ENCODE data around the gene MDP1. TPM values are rescaled to one million over a fixed set of nuclear protein-coding genes. Genes with fewer than 3 reads are reported as not detected.
"Not testable (repeated sequence)": the region's sequence is repeated elsewhere in the genome, so short reads cannot be mapped to it uniquely, and the experiment has no call there.

MDP1 gene
- total RNA-seq, 1 donor: 21.5 TPM

DNA sequence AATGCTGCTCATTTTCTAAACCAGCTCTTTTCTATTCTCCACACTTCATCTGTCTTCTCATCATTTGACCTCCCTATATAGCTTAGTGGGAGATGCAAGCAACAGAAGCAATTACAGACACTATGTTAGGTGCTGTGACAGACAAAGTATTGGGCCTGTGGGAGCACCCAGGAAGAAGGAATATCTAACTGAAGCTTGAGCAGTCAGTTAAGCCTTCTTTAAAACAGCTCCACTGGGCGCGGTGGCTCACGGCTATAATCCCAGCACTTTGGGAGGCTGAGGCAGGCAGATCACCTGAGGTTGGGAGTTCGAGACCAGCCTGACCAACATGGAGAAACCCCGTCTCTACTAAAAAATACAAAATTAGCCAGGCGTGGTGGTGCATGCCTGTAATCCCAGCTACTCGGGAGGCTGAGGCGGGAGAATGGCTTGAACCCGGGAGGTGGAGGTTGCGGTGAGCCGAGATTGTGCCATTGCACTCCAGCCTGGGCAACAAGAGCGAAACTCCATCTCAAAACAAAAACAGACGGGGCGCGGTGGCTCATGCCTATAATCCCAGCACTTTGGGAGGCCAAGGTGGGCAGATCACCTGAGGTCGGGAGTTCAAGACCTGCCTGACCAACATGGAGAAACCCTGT, 12.5 kb downstream of the MDP1 start:
- not testable (repeated sequence) for DNase-seq (ENCODE audit: low read depth in 2 of 3, low spot score in 2 of 3)

DNA sequence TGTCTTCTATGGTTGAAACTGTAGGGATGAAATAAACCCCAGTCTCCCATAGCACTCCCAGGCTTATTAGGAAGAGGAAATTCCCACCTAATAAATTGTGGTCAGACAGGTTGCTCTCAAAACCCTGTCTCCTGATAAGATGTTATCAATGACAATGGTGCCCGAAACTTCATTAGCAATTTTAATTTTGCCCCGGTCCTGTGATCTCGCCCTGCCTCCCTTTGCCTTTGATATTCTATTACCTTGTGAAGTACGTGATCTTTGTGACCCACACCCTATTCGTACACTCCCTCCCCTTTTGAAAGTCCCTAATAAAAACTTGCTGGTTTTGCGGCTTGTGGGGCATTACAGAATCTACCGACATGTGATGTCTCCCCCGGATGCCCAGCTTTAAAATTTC, 13.3 kb downstream of the MDP1 start:
- DNase-seq (ENCODE audit: low read depth in 2 of 3, low spot score in 2 of 3): not testable (repeated sequence)

DNA sequence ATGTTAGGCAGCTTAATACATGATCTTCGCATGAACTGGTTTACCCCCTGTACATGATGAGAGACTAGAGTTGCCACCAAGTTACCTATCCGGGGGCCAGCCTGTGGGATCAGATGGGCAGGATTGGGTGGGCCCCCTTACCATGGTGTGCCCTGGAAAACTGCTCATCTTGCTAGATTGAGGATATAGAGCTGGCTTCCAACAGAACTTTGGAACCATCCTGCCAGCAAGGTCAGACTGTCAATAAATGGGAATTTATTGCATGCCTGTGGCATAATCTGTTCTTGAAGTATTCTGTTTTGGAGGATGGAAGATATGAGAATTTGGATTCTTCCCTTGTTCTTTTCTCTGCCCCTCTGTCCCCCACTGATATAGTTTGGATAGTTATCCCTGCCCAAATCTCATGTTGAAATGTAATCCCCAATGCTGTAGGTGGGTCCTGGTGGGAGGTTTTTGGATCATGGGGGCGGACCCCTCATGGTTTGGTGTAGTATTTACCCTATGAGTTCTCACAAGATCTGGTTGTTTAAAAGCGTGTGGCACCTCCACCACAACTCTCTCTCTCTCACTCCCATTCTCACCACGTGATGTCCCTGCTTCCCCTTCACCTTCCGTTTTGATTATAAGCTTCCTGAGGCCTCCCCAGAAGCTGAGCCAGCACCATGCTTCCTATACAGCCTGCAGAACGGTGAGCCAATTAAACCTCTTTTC, 16.9 kb downstream of the MDP1 start:
- DNase-seq (ENCODE audit: low read depth in 2 of 3, low spot score in 2 of 3): no peak

DNA sequence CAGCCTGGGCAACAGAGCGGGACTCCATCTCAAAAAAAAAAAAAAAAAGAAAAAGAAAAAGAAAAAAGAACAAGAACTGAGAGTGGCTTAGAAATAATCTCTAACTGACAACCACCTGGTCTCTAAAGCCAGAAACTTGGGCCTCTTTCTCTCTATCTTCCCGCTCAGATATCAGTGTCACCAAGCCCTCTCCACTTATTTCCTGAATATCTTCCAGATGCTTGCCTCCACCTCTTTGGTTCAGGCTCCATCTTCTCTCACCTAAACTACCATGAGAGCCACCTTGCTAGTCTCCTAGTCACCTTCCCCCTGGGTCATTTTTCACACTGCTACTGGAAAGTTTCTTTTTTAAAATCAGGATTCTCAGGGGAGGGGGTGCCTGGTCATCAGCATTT, 18.8 kb downstream of the MDP1 start:
- DNase-seq (ENCODE audit: low read depth in 2 of 3, low spot score in 2 of 3): no peak

DNA sequence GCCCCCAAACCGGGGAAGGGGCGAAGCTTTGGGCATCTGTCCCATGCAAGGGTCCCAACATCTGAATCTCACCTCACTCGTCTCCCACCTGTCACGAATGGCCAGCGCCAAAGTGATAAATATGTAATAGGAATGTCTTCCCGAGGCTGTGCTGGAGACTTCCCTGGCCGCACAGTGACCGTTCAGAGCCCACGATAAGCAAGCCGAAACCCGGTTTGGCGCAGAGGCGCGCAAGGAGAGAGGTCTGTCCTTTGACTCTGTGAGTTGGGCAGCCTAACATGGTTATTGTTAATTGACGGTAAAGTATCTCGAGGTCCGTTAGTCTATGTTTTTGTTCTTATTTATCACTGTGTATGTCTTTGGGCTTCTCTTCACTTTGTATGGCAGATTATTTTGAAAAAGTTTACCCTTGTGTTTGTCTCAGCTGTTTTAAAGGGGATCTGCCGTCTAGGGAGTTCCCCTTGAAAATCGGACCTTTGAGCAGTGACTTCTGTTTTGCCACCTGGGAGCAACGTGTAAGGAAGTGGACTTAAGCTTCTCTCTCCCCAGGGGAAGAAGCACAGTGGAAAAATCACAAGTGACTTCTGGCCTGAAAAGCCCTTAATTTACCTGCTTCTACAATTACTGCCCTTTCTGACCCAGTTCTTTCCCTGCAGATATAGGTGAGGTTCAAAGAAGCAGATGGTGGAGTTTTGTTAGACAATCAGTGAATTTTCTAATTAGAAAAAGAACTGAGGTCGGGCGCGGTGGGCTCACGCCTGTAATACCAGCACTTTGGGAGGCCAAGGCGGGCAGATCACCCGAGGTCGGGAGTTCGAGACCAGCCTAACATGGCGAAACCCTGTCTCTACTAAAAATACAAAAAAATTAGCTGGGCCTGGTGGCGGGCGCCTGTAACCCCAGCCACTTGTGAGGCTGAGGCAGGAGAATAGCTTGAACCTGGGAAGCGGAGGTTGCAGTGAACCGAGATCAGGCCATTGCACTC, 19.5 kb downstream of the MDP1 start:
- peak in 1 of 3 donors; percentile 26 for DNase-seq (ENCODE audit: low read depth in 2 of 3, low spot score in 2 of 3)

DNA sequence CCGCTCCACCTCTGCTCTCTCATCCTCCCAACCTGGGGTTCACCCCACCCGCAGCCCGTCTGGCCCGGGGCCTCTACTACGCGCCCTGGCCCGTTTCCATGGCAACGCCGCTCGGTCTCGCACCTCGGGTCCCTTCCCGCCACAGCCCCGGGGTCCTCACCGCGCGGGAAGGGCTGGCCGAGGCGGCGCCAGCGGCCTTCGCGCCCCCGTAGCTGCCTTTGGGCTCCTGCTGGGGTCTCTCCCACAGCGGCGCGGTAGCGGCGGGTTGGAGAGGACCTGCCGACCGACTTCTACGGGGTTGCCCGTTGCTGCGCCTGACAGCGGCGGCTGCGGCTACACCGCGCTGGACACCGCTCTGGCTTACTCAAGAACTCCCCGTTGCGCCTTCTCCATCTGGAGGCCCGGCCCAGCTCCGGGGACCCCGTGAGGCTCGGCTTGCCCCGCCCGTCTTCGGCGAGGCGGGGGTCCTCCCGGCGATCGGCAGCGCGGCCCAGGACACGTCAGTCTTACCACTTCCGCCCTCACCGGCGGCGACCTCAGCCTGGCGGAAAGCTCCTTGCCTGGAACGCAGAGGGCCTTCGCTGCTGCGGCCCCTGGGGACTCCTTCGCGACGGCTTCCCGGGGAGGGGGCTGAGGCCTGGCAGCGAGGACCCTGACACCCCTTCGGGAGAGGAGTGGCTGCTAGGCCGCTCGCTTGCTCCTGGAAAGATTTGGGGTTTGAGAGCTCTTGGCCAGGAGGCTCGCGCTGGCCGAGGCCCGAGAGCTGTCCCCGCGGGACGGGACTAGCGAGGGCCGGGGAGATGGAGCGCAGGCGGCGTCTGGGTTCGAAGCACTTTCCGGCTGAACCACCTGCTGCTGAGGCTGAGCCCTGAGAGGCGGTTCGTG, 20.4 kb downstream of the MDP1 start, which contains the start of gene TM9SF1:
TSS of gene TM9SF1 (minus strand) at position 256 of the 885 bp plus-strand sequence. CDS start 422 bp downstream, outside the sequence.
- DNase-seq (ENCODE audit: low read depth in 2 of 3, low spot score in 2 of 3): peak; percentile 80 to 92 (median 90)

DNA sequence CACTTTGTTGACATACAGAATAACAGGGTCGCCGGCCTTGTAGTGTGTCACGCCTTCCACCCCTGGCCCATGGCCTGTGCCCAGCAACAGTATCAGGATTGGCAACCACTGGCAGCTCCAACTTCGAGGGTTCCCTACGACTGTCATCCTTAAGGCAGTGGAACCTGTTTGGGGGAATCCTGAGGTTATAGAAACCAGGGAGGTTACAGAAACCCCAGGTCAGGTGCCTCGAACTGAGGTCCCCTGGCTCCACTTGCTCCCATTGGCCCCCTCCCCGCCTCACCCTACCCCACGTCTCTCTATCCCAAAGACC, 21.0 kb downstream of the MDP1 start:
- no peak for DNase-seq (ENCODE audit: low read depth in 2 of 3, low spot score in 2 of 3)

DNA sequence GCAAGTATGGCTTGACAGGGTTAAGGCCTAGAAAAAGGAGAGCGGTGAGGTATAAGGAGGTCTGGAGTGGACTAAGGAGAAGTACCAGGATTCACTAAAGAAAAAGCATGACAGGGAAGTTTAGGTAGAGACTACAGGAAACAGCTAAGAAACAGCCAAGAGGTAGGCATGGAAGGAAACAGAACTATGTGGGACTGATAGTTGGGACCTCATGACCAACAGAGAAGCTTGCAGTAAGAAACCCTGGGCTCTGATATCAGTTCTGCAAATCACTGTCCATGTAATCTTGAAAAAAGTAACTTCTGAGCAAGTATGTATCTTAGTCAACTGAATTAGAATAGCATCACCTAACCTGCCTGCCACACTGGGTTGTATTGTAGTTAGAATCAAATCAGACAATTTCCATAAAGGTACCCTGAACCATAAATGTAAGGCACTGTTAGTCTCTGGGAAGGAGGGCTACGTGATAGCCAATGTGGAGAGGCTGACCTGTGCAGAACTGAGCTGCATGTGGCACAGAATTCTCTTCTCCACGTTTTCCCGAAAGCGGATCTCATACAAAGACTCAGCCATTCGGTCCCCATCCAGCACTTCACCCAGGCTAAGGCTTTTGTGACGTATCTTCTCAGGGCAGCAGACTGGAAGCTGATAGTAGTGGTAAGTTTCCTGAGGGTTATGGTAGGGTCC, 21.5 kb downstream of the MDP1 start:
- DNase-seq (ENCODE audit: low read depth in 2 of 3, low spot score in 2 of 3): no peak

DNA sequence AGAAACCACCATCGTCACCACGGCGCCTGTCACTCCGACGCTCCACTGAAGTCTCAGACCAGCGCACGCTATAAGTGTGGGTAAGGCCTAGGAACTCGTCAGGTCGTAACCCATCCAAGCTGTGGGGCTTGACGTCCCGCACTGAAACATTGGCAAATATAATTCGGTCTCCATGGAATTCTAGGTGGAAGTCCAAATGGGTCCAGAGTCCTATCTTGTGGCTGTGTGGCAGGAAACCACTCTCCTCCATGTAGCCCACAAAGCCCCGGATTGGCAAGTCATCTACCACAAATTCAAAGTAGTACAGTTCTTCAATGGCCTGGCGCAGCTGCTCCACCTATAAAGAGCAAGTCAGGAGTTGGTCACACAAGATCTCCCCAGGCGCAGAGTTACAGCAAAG, 22.9 kb downstream of the MDP1 start:
- no peak for DNase-seq (ENCODE audit: low read depth in 2 of 3, low spot score in 2 of 3)

DNA sequence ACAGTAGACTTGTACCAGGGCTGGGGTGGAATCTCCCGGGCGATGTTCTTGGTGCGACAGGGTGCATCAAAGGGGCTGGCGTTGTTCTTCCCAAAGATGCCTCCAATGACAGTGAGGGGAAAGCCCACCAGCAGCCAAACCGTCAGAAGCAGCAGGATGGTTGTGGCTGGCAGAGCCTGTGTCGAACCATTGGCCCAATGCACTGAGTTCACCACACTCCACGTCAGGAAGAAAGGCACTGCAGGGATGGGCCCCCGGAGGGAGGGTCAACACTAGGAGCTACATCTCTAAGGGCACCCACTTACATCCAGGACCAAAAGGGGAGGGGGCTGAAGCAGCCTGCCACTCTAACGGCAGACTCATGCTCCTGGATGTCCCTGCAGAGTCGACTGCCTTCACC, 25.4 kb downstream of the MDP1 start:
- no peak for DNase-seq (ENCODE audit: low read depth in 2 of 3, low spot score in 2 of 3)

DNA sequence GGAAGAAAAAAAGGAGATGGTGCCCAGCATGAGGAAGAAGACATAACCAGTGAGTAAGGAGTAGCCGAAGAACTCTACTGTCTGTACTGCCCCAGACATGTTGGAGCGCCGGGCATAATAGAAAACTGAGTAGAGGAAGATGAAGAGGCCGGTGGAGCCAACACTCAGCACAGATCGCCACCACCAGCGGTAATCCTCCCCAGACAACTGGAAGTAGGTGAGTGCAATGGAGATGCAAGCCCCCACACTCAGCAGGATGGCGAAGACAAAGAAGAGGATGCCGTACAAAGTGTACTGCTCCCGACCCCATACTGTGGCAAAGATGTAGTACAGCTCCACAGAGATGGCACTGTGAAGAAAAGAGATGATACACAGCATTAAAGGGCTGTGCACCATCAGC, 26.4 kb downstream of the MDP1 start:
- DNase-seq (ENCODE audit: low read depth in 2 of 3, low spot score in 2 of 3): no peak

DNA sequence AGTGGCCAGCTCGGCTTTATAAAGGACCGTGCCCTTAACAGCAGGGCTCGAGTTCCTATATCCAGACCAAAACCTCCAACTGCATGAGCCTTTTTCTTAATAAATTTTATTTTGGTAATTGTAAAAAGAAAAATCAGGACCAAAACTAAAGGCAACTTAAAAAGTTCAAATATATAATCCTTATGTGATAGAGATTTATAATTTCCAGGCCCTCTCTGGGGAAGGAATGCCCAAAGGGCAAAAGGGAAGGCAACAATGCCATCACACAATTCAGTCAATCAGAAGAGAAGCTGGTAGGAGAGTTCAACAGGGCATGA, 26.8 kb downstream of the MDP1 start:
- DNase-seq (ENCODE audit: low read depth in 2 of 3, low spot score in 2 of 3): no peak

DNA sequence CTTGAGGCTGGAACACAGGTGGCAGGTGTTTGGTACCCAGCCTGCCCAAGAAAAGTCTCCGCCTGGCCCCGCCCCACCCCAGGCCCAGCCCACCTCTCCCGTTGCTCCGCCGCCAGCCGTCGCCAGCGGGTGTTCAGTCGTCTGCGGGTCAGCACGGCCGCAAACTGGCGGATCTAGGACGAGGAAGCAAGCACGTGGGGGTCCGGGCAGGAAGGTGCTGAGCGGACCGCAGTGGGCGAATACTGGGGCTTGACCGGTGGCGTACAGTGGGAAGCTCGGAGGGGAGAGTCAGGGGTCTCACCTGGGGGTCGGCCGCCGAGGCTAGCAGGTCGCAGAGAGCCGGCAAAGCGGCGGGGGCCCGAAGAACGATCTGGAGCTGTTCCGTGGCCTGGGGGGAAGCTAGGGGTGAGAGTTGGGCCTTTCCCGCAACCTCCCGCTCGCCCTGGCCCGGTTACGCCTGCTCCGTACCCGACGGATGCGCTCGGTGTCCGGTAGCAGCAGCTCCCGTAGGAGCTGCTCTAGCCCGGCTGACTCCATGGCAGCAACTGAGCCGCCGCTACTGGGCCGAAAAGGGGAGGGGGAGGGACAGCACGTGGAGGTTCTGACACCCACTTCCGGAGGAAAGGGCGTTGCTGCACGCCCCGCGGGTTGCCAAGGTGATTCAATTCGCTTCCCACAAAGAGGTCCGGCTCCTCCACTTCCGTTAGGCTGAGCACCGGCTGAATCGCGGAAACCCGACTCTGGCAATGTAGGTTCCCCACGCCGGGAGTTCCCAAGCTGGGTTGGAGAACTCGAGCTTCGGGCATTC, 27.4 kb downstream of the MDP1 start, which contains the start of gene IPO4:
TSS of gene IPO4 (minus strand) at position 566 of the 808 bp plus-strand sequence. CDS start at position 537, 29 bp downstream.
- DNase-seq (ENCODE audit: low read depth in 2 of 3, low spot score in 2 of 3): peak; percentile 86 to 97 (median 97)

DNA sequence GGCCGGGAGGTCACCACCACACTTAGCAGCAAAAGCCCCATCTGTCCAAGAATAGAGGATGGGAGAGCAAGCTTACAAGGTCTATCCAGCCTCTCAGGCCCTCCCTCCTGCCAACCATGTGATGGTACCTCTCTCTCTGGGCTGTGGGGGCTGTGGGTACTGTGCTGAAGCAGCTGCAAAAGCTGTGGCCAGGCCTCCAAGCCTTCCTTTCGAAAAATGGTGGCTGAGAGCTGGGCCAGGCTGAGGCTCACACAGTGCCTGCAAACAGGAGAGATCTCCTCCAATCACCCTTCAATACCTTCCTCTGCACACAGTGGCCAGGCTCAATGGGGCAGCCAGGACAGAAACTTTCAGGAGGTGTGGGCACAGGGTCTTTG, 28.3 kb downstream of the MDP1 start:
- DNase-seq (ENCODE audit: low read depth in 2 of 3, low spot score in 2 of 3): no peak

DNA sequence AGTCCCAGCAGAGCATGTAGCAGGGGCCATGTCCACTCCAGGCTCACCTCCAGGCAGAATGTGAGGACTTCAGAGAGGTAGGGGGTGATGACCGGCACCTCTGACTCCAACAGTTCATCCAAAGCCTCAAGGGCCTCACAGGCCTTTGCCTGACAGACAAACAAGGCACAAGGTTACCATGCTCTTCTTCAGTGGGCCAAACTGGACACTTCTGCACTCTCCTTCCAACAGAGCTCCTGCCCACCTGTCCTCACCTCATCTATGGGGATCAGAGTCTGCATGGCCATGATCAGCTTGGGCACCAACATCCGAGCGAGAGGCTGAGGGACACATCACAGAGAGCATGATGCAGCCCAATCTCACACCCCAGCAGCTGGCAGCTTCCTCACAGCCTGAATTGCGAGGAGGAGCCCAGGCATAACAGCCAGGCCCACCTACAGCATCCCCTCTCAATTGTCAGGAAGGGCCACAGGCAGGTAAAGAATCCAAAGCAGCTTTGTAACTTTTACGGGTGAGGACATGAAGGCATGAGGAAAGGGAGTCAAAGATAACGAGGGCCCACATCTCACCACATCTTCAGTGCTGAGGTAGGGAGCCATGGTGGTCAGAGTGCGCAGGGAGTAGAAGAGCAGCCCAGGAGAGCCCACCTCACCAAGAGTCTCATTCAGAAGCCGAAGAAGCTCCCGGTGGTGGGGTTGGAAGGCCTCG, 28.9 kb downstream of the MDP1 start:
- no peak for DNase-seq (ENCODE audit: low read depth in 2 of 3, low spot score in 2 of 3)

DNA sequence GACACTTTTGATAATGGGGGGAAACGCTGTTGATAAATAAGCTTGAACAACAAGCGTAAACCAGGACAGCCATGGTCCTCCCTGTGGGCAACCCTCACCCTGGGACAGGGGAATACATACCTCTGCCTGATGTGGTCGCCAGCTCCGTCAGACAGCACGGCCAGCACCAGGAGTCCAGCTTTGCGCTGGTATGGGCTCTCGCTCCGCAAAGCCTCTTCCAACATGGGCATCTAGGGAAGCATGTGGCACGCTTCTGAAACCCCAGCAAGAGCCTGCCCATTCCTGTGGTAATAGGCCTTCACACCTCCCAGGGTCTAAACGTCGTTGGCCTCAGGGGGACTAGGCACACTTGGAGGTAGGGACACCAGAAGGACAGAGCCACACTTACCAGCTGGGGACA, 30.1 kb downstream of the MDP1 start:
- no peak for DNase-seq (ENCODE audit: low read depth in 2 of 3, low spot score in 2 of 3)

DNA sequence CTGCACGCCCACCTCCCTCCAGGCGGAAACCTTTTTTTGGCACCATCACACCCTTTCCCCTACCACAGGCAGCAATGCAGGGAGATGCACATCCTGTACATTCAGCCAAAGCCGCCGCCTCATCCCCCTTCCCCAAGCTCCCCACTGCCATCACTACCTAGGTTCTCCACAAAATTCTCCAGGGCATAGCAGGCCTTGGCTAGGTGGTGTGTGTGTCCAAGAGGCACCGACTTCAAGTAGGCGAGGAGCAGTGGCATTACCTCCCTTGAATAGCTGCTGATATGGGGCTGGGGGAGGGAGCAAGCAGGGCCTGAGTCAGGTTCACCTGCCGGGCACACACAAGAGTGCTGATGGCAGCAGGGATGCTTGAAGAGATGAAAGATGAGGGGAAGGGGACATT, 30.8 kb downstream of the MDP1 start:
- no peak for DNase-seq (ENCODE audit: low read depth in 2 of 3, low spot score in 2 of 3)
